Fibroblast of the aortic adventitia (primary cell): ENCODE data around the gene ZFPL1. TPM values are rescaled to one million over a fixed set of nuclear protein-coding genes. Genes with fewer than 3 reads are reported as not detected.

Experiments used
- DNase-seq: peaks from one replicate; pipeline ENCODE4 v3.0.0-alpha.2; 2010; ENCODE audit warnings: low read depth
- H3K4me3 ChIP-seq: 2 replicates; pipeline ENCODE4 v1.5.1; 2011; ENCODE audit warnings: low read depth, mild to moderate bottlenecking, control low read depth, low read length, moderate library complexity
- CTCF ChIP-seq: IDR thresholded peaks from 2 replicates; pipeline ENCODE4 v1.5.1; 2011; ENCODE audit warnings: mild to moderate bottlenecking, low read length, control low read depth, inconsistent platforms; ENCODE audit not compliant: insufficient read depth
- small RNA-seq: library from RNA; depleted of rRNA; stranded (forward); fragments of <200 nt; gene quantifications from one replicate; pipeline ENCODE3, GENCODE V24; 2012
- total RNA-seq: library from RNA; depleted of rRNA; stranded (reverse); fragments of >200 nt; gene quantifications from 2 replicates; pipeline ENCODE4 v1.2.3, GENCODE V29; 2012; ENCODE audit warnings: low replicate concordance

Gene ZFPL1
- total RNA-seq, 1 donor = 42.5 TPM

GRCh38 chr11:65133724-65134123 is 49.7 kb downstream of the ZFPL1 start:
- peak; percentile 44 for DNase-seq
- peak overlapping the region; percentile 94 for H3K4me3 ChIP-seq
- TF ChIP-seq CTCF = no peak

GRCh38 chr11:65134240-65134951 is 50.4 kb downstream of the ZFPL1 start, which contains the start of gene SYVN1:
Gene SYVN1, minus strand, starts transcription at chr11:65134519. Its CDS starts 918 bp downstream, at chr11:65133601.
- peak; percentile 87 for DNase-seq
- TF ChIP-seq CTCF = no peak
- peak within 1 kb of the TSS; percentile 94 for H3K4me3 ChIP-seq

- H3K4me3 ChIP-seq = peak overlapping the region; percentile 94
- peak; percentile 96 for DNase-seq
- no peak for TF ChIP-seq CTCF
Measured at GRCh38 chr11:65134952-65135632, 51.1 kb downstream of the ZFPL1 start.

- TF ChIP-seq CTCF = no peak
- H3K4me3 ChIP-seq = peak overlapping the region; percentile 94
- DNase-seq = no peak
Measured at GRCh38 chr11:65135633-65136145, 51.7 kb downstream of the ZFPL1 start.

- TF ChIP-seq CTCF = no peak
- no peak overlapping the region for H3K4me3 ChIP-seq
- DNase-seq = no peak
Measured at GRCh38 chr11:65136515-65137096, 52.6 kb downstream of the ZFPL1 start.

Small RNA genes within 50 kb of the gene (small RNA-seq; reads per million reads assigned to genes)
- 0.45 reads per million for gene SNX15

Other genes starting within 250 kb of the ZFPL1 start
- 0.08 and 0.09 TPM in 2 replicates for gene CDC42BPG, start 239.6 kb upstream of the ZFPL1 start, total RNA-seq
- gene EHD1, start 205.6 kb upstream of the ZFPL1 start, total RNA-seq = 68.1 and 113 TPM in 2 replicates
- gene ATG2A, start 167.0 kb upstream of the ZFPL1 start, total RNA-seq = 18.2 and 18.8 TPM in 2 replicates
- gene PPP2R5B, start 159.5 kb upstream of the ZFPL1 start, total RNA-seq = 7.9 and 9.3 TPM in 2 replicates
- not detected in 2 replicates for gene GPHA2, start 148.3 kb upstream of the ZFPL1 start, total RNA-seq
- not detected in 2 replicates for gene MAJIN, start 112.1 kb upstream of the ZFPL1 start, total RNA-seq
- gene BATF2, start 87.3 kb upstream of the ZFPL1 start, total RNA-seq = 0.25 and 0.45 TPM in 2 replicates
- gene ARL2, start 70.1 kb upstream of the ZFPL1 start, total RNA-seq = 14.9 and 97.9 TPM in 2 replicates
- 11.1 and 17.4 TPM in 2 replicates for gene SNX15, start 56.8 kb upstream of the ZFPL1 start, total RNA-seq
- gene SAC3D1, start 43.0 kb upstream of the ZFPL1 start, total RNA-seq = 13.0 and 19.1 TPM in 2 replicates
- gene NAALADL1, start 25.7 kb upstream of the ZFPL1 start, total RNA-seq = 9.7 and 11.5 TPM in 2 replicates
- gene CDCA5, start 182 bp upstream of the ZFPL1 start, total RNA-seq = 2.5 and 19.3 TPM in 2 replicates
- 211 and 336 TPM in 2 replicates for gene VPS51, start 12.0 kb downstream of the ZFPL1 start, total RNA-seq
- gene TM7SF2, start 27.6 kb downstream of the ZFPL1 start, total RNA-seq = 9.2 and 10.0 TPM in 2 replicates
- gene ZNHIT2, start 33.5 kb downstream of the ZFPL1 start, total RNA-seq = 9.9 and 30.4 TPM in 2 replicates
- gene FAU, start 37.9 kb downstream of the ZFPL1 start, total RNA-seq = 239 and 640 TPM in 2 replicates
- 24.2 and 34.7 TPM in 2 replicates for gene MRPL49, start 38.1 kb downstream of the ZFPL1 start, total RNA-seq
- gene SYVN1, start 50.3 kb downstream of the ZFPL1 start, total RNA-seq = 10.4 and 24.3 TPM in 2 replicates
- gene SPDYC, start 86.0 kb downstream of the ZFPL1 start, total RNA-seq = not detected in 2 replicates
- 43.2 and 164 TPM in 2 replicates for gene CAPN1, start 97.7 kb downstream of the ZFPL1 start, total RNA-seq
- 8.7 and 32.4 TPM in 2 replicates for gene POLA2, start 177.7 kb downstream of the ZFPL1 start, total RNA-seq
- gene CDC42EP2, start 230.6 kb downstream of the ZFPL1 start, total RNA-seq = 4.7 and 28.0 TPM in 2 replicates
- gene DPF2, start 249.6 kb downstream of the ZFPL1 start, total RNA-seq = 46.4 and 75.9 TPM in 2 replicates